Mammary epithelial cell (primary cell): ENCODE measurements around the gene PPIB.

Source experiments
- EZH2 ChIP-seq: IDR thresholded peaks from 2 replicates; pipeline ENCODE4 v1.6.1; 2012; ENCODE audit warnings: low read length, inconsistent platforms, borderline replicate concordance
- TF ChIP-seq, protein P1 (sequence below), 2 donors: IDR thresholded peaks in 1 of 2; conservative IDR thresholded peaks in 1 of 2; 2 replicates each; pipeline ENCODE4 v1.5.1; 2011 to 2012; ENCODE audit warnings: inconsistent platforms in 2 of 2, low read length in 2 of 2, mild to moderate bottlenecking in 2 of 2, control low read depth in 1 of 2, low read depth in 1 of 2; ENCODE audit not compliant: insufficient read depth in 1 of 2; ENCODE audit errors: extremely low read depth in 1 of 2

GRCh38 chr15:64132217-64132616 lies 30.6 kb downstream of the PPIB start:
- no peak for TF ChIP-seq EZH2
- TF ChIP-seq, protein P1, sequence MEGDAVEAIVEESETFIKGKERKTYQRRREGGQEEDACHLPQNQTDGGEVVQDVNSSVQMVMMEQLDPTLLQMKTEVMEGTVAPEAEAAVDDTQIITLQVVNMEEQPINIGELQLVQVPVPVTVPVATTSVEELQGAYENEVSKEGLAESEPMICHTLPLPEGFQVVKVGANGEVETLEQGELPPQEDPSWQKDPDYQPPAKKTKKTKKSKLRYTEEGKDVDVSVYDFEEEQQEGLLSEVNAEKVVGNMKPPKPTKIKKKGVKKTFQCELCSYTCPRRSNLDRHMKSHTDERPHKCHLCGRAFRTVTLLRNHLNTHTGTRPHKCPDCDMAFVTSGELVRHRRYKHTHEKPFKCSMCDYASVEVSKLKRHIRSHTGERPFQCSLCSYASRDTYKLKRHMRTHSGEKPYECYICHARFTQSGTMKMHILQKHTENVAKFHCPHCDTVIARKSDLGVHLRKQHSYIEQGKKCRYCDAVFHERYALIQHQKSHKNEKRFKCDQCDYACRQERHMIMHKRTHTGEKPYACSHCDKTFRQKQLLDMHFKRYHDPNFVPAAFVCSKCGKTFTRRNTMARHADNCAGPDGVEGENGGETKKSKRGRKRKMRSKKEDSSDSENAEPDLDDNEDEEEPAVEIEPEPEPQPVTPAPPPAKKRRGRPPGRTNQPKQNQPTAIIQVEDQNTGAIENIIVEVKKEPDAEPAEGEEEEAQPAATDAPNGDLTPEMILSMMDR (conservative IDR thresholded peaks at IDR 0.05 in 1 of 2, IDR thresholded peaks at IDR 0.05 in 1 of 2; ENCODE audit: extremely low read depth in 1 of 2, insufficient read depth in 1 of 2, low read depth in 1 of 2, low read length in 2 of 2), result no peak
